ENCODE data around the gene PLEKHH3. TPM values are rescaled to one million over a fixed set of nuclear protein-coding genes. Genes with fewer than 3 reads are reported as not detected.
A peak's percentile ranks its signal among the peaks of the same experiment; 100 is the strongest.

Gene PLEKHH3
- total RNA-seq, 1 experiment from 2014 or later, result 21.4 TPM

DNA sequence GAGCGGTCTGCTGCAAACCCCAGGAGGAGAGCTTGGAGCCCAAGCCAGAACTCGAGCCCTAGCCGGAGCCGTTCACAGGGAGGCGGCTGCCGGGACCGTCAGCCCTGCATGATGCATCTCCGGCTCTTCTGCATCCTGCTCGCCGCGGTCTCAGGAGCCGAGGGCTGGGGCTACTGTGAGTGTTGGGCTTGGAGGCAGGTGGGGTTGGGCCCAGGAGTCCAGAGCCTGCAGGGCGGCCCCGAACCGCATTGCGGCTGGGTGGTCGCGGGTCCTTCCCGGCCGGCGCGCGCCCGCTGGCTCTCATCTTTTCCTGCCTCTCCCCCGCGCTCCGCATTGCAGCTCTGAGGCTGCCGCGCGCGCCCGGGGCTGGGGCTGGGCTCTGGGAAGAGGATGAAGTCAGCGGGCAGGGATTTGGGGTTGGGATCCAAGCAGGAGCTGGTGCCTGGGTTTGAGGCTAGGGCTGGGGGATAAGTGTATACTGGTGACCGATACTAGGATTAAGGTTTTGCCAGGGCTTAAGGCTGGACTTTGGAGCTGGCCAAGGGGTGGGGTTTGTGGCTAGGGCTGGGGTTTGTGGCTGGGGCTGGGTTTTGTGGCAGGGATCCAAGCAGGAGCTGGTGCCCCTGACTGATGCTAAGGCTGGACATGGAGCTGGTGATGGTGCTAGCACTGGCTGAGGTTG, 6.1 kb upstream of the PLEKHH3 start:
- no peak overlapping the region for H2AFZ ChIP-seq (ENCODE audit: low read length)
- peak overlapping the region; percentile 68 for H3K4me2 ChIP-seq (ENCODE audit: insufficient read depth, insufficient read length, low read length)
- H4K91ac ChIP-seq (ENCODE audit: insufficient read length, low read depth, low read length), result no peak overlapping the region
- H3K9ac ChIP-seq (ENCODE audit: extremely low read depth, insufficient read length, low read length), result no peak overlapping the region
- H3K79me2 ChIP-seq (ENCODE audit: insufficient read depth, low read length), result no peaks in the 10 kb centered on the region
- no peak overlapping the region for H3K4ac ChIP-seq (ENCODE audit: low read depth, low read length)
- peaks cover 11 to 26% (median 16%) of the 10 kb centered on the region in 3 experiments for H3K36me3 Mint-ChIP-seq (ENCODE audit: insufficient read depth in 1 of 3, low read depth in 3 of 3)
- no peak overlapping the region for H2BK15ac ChIP-seq (ENCODE audit: low read depth, low read length)
- TF ChIP-seq, protein P1, sequence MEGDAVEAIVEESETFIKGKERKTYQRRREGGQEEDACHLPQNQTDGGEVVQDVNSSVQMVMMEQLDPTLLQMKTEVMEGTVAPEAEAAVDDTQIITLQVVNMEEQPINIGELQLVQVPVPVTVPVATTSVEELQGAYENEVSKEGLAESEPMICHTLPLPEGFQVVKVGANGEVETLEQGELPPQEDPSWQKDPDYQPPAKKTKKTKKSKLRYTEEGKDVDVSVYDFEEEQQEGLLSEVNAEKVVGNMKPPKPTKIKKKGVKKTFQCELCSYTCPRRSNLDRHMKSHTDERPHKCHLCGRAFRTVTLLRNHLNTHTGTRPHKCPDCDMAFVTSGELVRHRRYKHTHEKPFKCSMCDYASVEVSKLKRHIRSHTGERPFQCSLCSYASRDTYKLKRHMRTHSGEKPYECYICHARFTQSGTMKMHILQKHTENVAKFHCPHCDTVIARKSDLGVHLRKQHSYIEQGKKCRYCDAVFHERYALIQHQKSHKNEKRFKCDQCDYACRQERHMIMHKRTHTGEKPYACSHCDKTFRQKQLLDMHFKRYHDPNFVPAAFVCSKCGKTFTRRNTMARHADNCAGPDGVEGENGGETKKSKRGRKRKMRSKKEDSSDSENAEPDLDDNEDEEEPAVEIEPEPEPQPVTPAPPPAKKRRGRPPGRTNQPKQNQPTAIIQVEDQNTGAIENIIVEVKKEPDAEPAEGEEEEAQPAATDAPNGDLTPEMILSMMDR (conservative IDR thresholded peaks at IDR 0.05), result no peak
- H3K23ac ChIP-seq (ENCODE audit: insufficient read length, low read depth, low read length), result no peak overlapping the region
- H3K4me1 Mint-ChIP-seq, result peaks cover 33 to 47% of the 10 kb centered on the region in 2 experiments
- no peak overlapping the region for H4K5ac ChIP-seq (ENCODE audit: insufficient read length, low read depth, low read length)
- H3K56ac ChIP-seq (ENCODE audit: insufficient read length, low read depth, low read length), result no peak overlapping the region
- H3K4me1 ChIP-seq (ENCODE audit: insufficient read depth, low read length), result peaks cover 3% of the 10 kb centered on the region; the same call in 1 of the 2 replicates
- H3K27ac Mint-ChIP-seq, result peak overlapping the region in 2 of 3 experiments; percentile 25 to 52; a peak in 2 of 7 replicates
- H2BK12ac ChIP-seq (ENCODE audit: insufficient read length, low read depth, low read length), result no peak overlapping the region
- H3K9me3 Mint-ChIP-seq, result no peaks in the 10 kb centered on the region; a peak in 2 of 5 replicates
- H3T11ph ChIP-seq (ENCODE audit: low read length), result no peak overlapping the region
- no peak overlapping the region for H2BK5ac ChIP-seq (ENCODE audit: insufficient read length, low read length)
- H2BK20ac ChIP-seq (ENCODE audit: low read depth, low read length, poor library complexity, severe bottlenecking), result no peak overlapping the region
- H3K9me3 ChIP-seq (ENCODE audit: control insufficient read depth, low read depth, low read length), result no peaks in the 10 kb centered on the region
- peak; percentile 76 for DNase-seq
- H2AK5ac ChIP-seq (ENCODE audit: insufficient read length, low read length), result no peak overlapping the region
- no peak overlapping the region for H2BK120ac ChIP-seq (ENCODE audit: low read depth, low read length, poor library complexity, severe bottlenecking)
- peak overlapping the region; percentile 21; the same call in 1 of the 2 replicates for H3K14ac ChIP-seq (ENCODE audit: insufficient read depth, low read length)
- H3K27ac ChIP-seq (ENCODE audit: insufficient read length, low read depth, low read length), result no peak overlapping the region
- H3K79me1 ChIP-seq (ENCODE audit: insufficient read depth, low read depth, low read length, poor library complexity, severe bottlenecking), result no peaks in the 10 kb centered on the region
- H4K8ac ChIP-seq (replicated peaks; ENCODE audit: insufficient read length, low read depth, low read length), result no peak overlapping the region
- no peak overlapping the region for H3K18ac ChIP-seq (ENCODE audit: insufficient read length, low read depth, low read length)
- H3K23me2 ChIP-seq (ENCODE audit: insufficient read length, low read depth, low read length, poor library complexity, severe bottlenecking), result peaks cover 18% of the 10 kb centered on the region
- H4K20me1 ChIP-seq (ENCODE audit: control insufficient read depth, insufficient read depth, insufficient read length), result no peaks in the 10 kb centered on the region
- no peaks in the 10 kb centered on the region; the same call in 1 of the 2 replicates for H3K27me3 ChIP-seq (ENCODE audit: insufficient read depth, low read length)
- H3K4me3 Mint-ChIP-seq, result peak overlapping the region; percentile 73 to 85
- peaks cover 46% of the 10 kb centered on the region for H3K27me3 Mint-ChIP-seq (ENCODE audit: low read depth)
- WGBS (ENCODE audit: extremely low coverage, insufficient read length, low lambda C conversion rate), result no CpG with 5 or more reads among the region's 34 CpGs
